IMR-90 (cell line): Measurements from ENCODE around the gene PRKAR1B. TPM values are rescaled to one million over a fixed set of nuclear protein-coding genes. Genes with fewer than 3 reads are reported as not detected.

Source experiments
- ATAC-seq: fragments of 200-7000 bp; cut with Tn5 transposase; 2 replicates; pipeline ENCODE4 v1.9.1; 2020; ENCODE audit warnings: low read depth, mild to moderate bottlenecking, moderate library complexity
- BruUV-seq: library from RNA; stranded (reverse); fragments of 400-500 nt; replicated peaks from 2 replicates; lab custom pipeline; 2021; lab: Mats Ljungman, UMichigan
- CTCF ChIA-PET: fragments of 300-600 bp; formaldehyde crosslinking; extraction: SDS; loops from one replicate; lab custom pipeline; 2021; ENCODE audit warnings: antibody characterized with exemption; lab: Yijun Ruan, JAX
- POLR2A ChIA-PET: fragments of 300-600 bp; sonication (Branson Sonifier 250); formaldehyde crosslinking; loops from one replicate; lab custom pipeline; 2022; ENCODE audit warnings: antibody characterized with exemption; ENCODE audit not compliant: unreplicated experiment; lab: Charles Lee
- DNase-seq: peaks from one replicate; pipeline ENCODE4 v3.0.0; 2013
- H2AFZ ChIP-seq: replicated peaks from 2 replicates; pipeline ENCODE3; 2013; ENCODE audit warnings: low read length, mild to moderate bottlenecking; ENCODE audit not compliant: poor library complexity
- H2AK5ac ChIP-seq: 2 replicates; pipeline ENCODE4 v1.6.1; 2013; ENCODE audit warnings: low read depth, low read length, inconsistent platforms
- H2AK9ac ChIP-seq: replicated peaks from 2 replicates; pipeline ENCODE3; 2013; ENCODE audit warnings: mild to moderate bottlenecking, low read depth, low read length, moderate library complexity; ENCODE audit not compliant: poor library complexity
- H2BK120ac ChIP-seq: 2 replicates; pipeline ENCODE4 v1.6.1; 2013; ENCODE audit warnings: low read depth, low read length, inconsistent platforms
- H2BK15ac ChIP-seq: 3 replicates; pipeline ENCODE4 v1.6.1; 2013; ENCODE audit warnings: low read depth, low read length, inconsistent platforms
- H2BK20ac ChIP-seq: 2 replicates; pipeline ENCODE4 v1.6.1; 2013; ENCODE audit warnings: low read depth, mild to moderate bottlenecking, inconsistent platforms, low read length, moderate library complexity
- H2BK5ac ChIP-seq: 2 replicates; pipeline ENCODE4 v1.6.1; 2013; ENCODE audit warnings: mild to moderate bottlenecking, low read depth, low read length, inconsistent platforms; ENCODE audit not compliant: poor library complexity, severe bottlenecking
- H3K14ac ChIP-seq: replicated peaks from 2 replicates; pipeline ENCODE4 v1.6.1; 2013; ENCODE audit warnings: low read depth, low read length, inconsistent platforms
- H3K18ac ChIP-seq: 2 replicates; pipeline ENCODE4 v1.6.1; 2013; ENCODE audit warnings: low read depth, low read length, control low read depth
- H3K23ac ChIP-seq: 2 replicates; pipeline ENCODE4 v1.6.1; 2013; ENCODE audit warnings: low read depth, low read length, inconsistent platforms
- H3K27ac ChIP-seq: 2 replicates; pipeline ENCODE4 v1.5.1; 2013; ENCODE audit warnings: mild to moderate bottlenecking, control low read depth, low read length; ENCODE audit not compliant: insufficient read depth
- H3K27me3 ChIP-seq: 2 replicates; pipeline ENCODE4 v1.6.1; 2013; ENCODE audit warnings: low read length; ENCODE audit not compliant: control insufficient read depth, insufficient read depth
- H3K36me3 ChIP-seq: 2 replicates; pipeline ENCODE4 v1.6.1; 2013; ENCODE audit warnings: low read length, mixed read lengths; ENCODE audit not compliant: control insufficient read depth, insufficient read depth
- H3K4ac ChIP-seq: 2 replicates; pipeline ENCODE4 v1.6.1; 2013; ENCODE audit warnings: low read depth, low read length, inconsistent platforms
- H3K4me1 ChIP-seq: 2 replicates; pipeline ENCODE4 v1.6.1; 2013; ENCODE audit warnings: low read length, mixed read lengths; ENCODE audit not compliant: control insufficient read depth, insufficient read depth
- H3K4me2 ChIP-seq: 2 replicates; pipeline ENCODE4 v1.6.1; 2013; ENCODE audit warnings: low read depth, mild to moderate bottlenecking, control low read depth, low read length, moderate library complexity
- H3K4me3 ChIP-seq: 2 replicates; pipeline ENCODE4 v1.5.1; 2013; ENCODE audit warnings: low read depth, mild to moderate bottlenecking, control low read depth, low read length, moderate library complexity; ENCODE audit not compliant: insufficient read depth
- H3K56ac ChIP-seq: 2 replicates; pipeline ENCODE4 v1.6.1; 2013; ENCODE audit warnings: low read length, inconsistent platforms; ENCODE audit not compliant: insufficient read depth; ENCODE audit errors: extremely low read depth
- H3K79me1 ChIP-seq, 2 experiments: 2 replicates each; pipeline ENCODE4 v1.6.1; 2013; ENCODE audit warnings: low read length in 2 of 2, inconsistent platforms in 1 of 2, low read depth in 1 of 2
- H3K9ac ChIP-seq: 2 replicates; pipeline ENCODE4 v1.6.1; 2013; ENCODE audit warnings: low read depth, low read length, control low read depth
- H3K9me1 ChIP-seq: 2 replicates; pipeline ENCODE4 v1.6.1; 2013; ENCODE audit warnings: low read length, inconsistent platforms; ENCODE audit not compliant: insufficient read depth
- H3K9me3 ChIP-seq: 2 replicates; pipeline ENCODE4 v1.6.1; 2013; ENCODE audit warnings: low read length; ENCODE audit not compliant: control insufficient read depth, insufficient read depth
- H4K20me1 ChIP-seq: 2 replicates; pipeline ENCODE4 v1.6.1; 2013; ENCODE audit warnings: low read length, inconsistent platforms; ENCODE audit not compliant: insufficient read depth
- H4K5ac ChIP-seq: 2 replicates; pipeline ENCODE4 v1.6.1; 2013; ENCODE audit warnings: mild to moderate bottlenecking, low read depth, low read length, control low read depth
- H4K8ac ChIP-seq, 2 experiments: 2 replicates each; pipeline ENCODE4 v1.6.1; 2013; ENCODE audit warnings: low read depth in 2 of 2, low read length in 2 of 2, control low read depth in 1 of 2, inconsistent platforms in 1 of 2
- H4K91ac ChIP-seq: 2 replicates; pipeline ENCODE4 v1.6.1; 2013; ENCODE audit warnings: low read depth, low read length, inconsistent platforms; ENCODE audit not compliant: insufficient read depth
- BHLHE40 ChIP-seq: fragments of 150-350 bp; IDR thresholded peaks from 2 replicates; pipeline ENCODE4 v1.6.1; 2016; ENCODE audit warnings: mild to moderate bottlenecking, low read depth, low read length
- CEBPB ChIP-seq: IDR thresholded peaks from 2 replicates; pipeline ENCODE4 v1.6.1; 2012; ENCODE audit warnings: low read depth, low read length, improper control_type of control experiment
- CHD1 ChIP-seq: IDR thresholded peaks from 2 replicates; pipeline ENCODE4 v1.6.1; 2012; ENCODE audit warnings: low read depth, low read length, improper control_type of control experiment
- FOS ChIP-seq: fragments of 150-350 bp; IDR thresholded peaks from 2 replicates; pipeline ENCODE4 v1.6.1; 2016; ENCODE audit warnings: low read depth, low read length
- MAZ ChIP-seq: IDR thresholded peaks from 2 replicates; pipeline ENCODE4 v1.6.1; 2012; ENCODE audit warnings: low read depth, mild to moderate bottlenecking, low read length, improper control_type of control experiment, moderate library complexity, borderline replicate concordance
- MXI1 ChIP-seq: IDR thresholded peaks from 2 replicates; pipeline ENCODE4 v1.6.1; 2012; ENCODE audit warnings: low read depth, mild to moderate bottlenecking, low read length, moderate library complexity, borderline replicate concordance
- NFE2L2 ChIP-seq: fragments of 150-350 bp; IDR thresholded peaks from 2 replicates; pipeline ENCODE4 v1.6.1; 2016; ENCODE audit warnings: low read depth, mild to moderate bottlenecking, low read length
- POLR2A ChIP-seq: IDR thresholded peaks from 2 replicates; pipeline ENCODE4 v1.6.1; 2012; ENCODE audit warnings: mild to moderate bottlenecking, low read depth, low read length
- RAD21 ChIP-seq: IDR thresholded peaks from 2 replicates; pipeline ENCODE4 v1.6.1; 2012; ENCODE audit warnings: low read length, improper control_type of control experiment
- RCOR1 ChIP-seq: IDR thresholded peaks from 2 replicates; pipeline ENCODE4 v1.6.1; 2012; ENCODE audit warnings: mild to moderate bottlenecking, low read length, improper control_type of control experiment; ENCODE audit not compliant: insufficient replicate concordance
- RFX5 ChIP-seq: IDR thresholded peaks from 2 replicates; pipeline ENCODE4 v1.8.0; 2012; ENCODE audit warnings: low read depth, mild to moderate bottlenecking, low read length, moderate library complexity
- SMC3 ChIP-seq: fragments of 150-350 bp; IDR thresholded peaks from 2 replicates; pipeline ENCODE4 v1.6.1; 2016; ENCODE audit warnings: low read depth, mild to moderate bottlenecking, antibody characterized with exemption, low read length, moderate library complexity
- WGBS, 2 experiments: methylation state at CpG; one replicate each; pipeline versions ENCODE4 v1.1.5 to v1.1.7; 2013; ENCODE audit warnings: missing lambda C conversion rate in 2 of 2; ENCODE audit not compliant: insufficient read length in 1 of 2; ENCODE audit errors: extremely low coverage in 2 of 2; 5-methylcytosine and 5-hydroxymethylcytosine counted together
- dilution Hi-C: fragments of 300-500 bp; cut with HindIII; formaldehyde crosslinking; loops from one replicate; pipeline ENCODE4 v1.14.3; 2018; ENCODE audit warnings: low sequenced_read_pairs; ENCODE audit not compliant: unreplicated experiment
- in situ Hi-C: fragments of 300-500 bp; cut with MboI; formaldehyde crosslinking; loops from 3 replicates; pipeline ENCODE4 v1.14.3; 2019; ENCODE audit warnings: low sequenced_read_pairs, inconsistent platforms, mixed read lengths
- intact Hi-C: fragments of 100-400 bp; cut with micrococcal nuclease; formaldehyde crosslinking; loops from 2 replicates; pipeline ENCODE4 v1.10.0; 2022
- polyA plus RNA-seq, 3 experiments: library from polyadenylated mRNA; depleted of rRNA; stranded (reverse); fragments of >200 nt; gene quantifications; 2 replicates each; pipeline ENCODE4 v1.2.3, GENCODE V29; 2012; ENCODE audit warnings: low replicate concordance in 1 of 3
- total RNA-seq: library from RNA; depleted of rRNA; stranded (reverse); fragments of >200 nt; gene quantifications from 2 replicates; pipeline ENCODE4 v1.2.3, GENCODE V29; 2012
- TF ChIP-seq, protein P1 (sequence below): fragments of 150-350 bp; IDR thresholded peaks from 2 replicates; pipeline ENCODE4 v1.6.1; 2016; ENCODE audit warnings: low read depth, mild to moderate bottlenecking, low read length, moderate library complexity, borderline replicate concordance
- TF ChIP-seq, protein P2 (sequence below): fragments of 150-350 bp; IDR thresholded peaks from 2 replicates; pipeline ENCODE4 v1.6.1; 2017; ENCODE audit warnings: mild to moderate bottlenecking, antibody characterized with exemption, low read length, low read depth
- TF ChIP-seq, protein P3 (sequence below): conservative IDR thresholded peaks from 2 replicates; pipeline ENCODE4 v1.5.1; 2012; ENCODE audit warnings: mild to moderate bottlenecking, low read depth, low read length, improper control_type of control experiment

The PRKAR1B gene
- total and polyA plus RNA-seq, 2 of the 4 experiments (the other 2 are of a cell fraction) = 15.2 to 20.2 TPM

DNA sequence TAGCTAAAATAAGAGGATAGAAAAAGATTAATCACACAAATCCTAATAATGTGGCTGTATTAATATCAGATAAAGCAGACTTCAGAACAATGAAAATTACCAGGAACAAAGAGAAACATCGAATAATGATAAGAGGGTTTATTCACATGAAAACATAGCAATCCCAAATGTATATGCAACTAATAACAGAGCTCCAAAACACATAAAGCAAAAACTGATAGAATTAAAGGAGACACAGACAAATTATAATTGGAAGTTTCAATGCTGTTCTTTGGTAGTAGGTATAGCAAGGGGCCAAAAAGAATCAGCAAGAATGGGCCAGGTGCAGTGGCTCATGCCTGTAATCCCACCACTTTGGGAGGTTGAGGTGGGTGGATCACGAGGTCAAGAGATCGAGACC lies 24.0 kb downstream of the PRKAR1B start:
- Histone ChIP-seq H2AK9ac (no peak overlapping the region), H3K4ac (no peak overlapping the region), H3K9me1 (peaks cover 5% of the 10 kb centered on the region; the same call in 1 of the 2 replicates), H3K9ac (no peak overlapping the region), H3K79me1 (no peaks in the 10 kb centered on the region), H2BK5ac (no peak overlapping the region), H4K5ac (no peak overlapping the region), H2AFZ (no peak overlapping the region), H3K4me3 (no peak overlapping the region), H3K4me2 (no peak overlapping the region), H3K27ac (no peak overlapping the region), H2BK15ac (no peak overlapping the region), H4K91ac (no peak overlapping the region), H3K36me3 (no peaks in the 10 kb centered on the region; the same call in 1 of the 2 replicates), H2BK120ac (no peak overlapping the region), H2BK20ac (no peak overlapping the region), H2AK5ac (no peak overlapping the region), H3K27me3 (no peaks in the 10 kb centered on the region), H3K14ac (no peak overlapping the region), H4K20me1 (no peaks in the 10 kb centered on the region), H3K4me1 (peaks cover 3% of the 10 kb centered on the region; the same call in 1 of the 2 replicates), H3K9me3 (0 out of 2 replicates have a peak, but pooled peaks cover 3% of the 10 kb centered on the region), H4K8ac (no peak overlapping the region), H3K56ac (no peak overlapping the region), H3K18ac (no peak overlapping the region), H3K23ac (no peak overlapping the region)
- BruUV-seq = no TSS peak
- dilution Hi-C loops = no loop called here
- ATAC-seq (no peak), DNase-seq (no peak)
- TF ChIP-seq FOS (no peak), MXI1 (no peak), POLR2A (no peak), NFE2L2 (no peak), SMC3 (no peak), MAZ (no peak), BHLHE40 (no peak), CEBPB (no peak), RFX5 (no peak), RCOR1 (no peak), CHD1 (no peak), RAD21 (no peak)
- TF ChIP-seq, protein P1, sequence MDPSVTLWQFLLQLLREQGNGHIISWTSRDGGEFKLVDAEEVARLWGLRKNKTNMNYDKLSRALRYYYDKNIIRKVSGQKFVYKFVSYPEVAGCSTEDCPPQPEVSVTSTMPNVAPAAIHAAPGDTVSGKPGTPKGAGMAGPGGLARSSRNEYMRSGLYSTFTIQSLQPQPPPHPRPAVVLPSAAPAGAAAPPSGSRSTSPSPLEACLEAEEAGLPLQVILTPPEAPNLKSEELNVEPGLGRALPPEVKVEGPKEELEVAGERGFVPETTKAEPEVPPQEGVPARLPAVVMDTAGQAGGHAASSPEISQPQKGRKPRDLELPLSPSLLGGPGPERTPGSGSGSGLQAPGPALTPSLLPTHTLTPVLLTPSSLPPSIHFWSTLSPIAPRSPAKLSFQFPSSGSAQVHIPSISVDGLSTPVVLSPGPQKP = no peak
- TF ChIP-seq, protein P2, sequence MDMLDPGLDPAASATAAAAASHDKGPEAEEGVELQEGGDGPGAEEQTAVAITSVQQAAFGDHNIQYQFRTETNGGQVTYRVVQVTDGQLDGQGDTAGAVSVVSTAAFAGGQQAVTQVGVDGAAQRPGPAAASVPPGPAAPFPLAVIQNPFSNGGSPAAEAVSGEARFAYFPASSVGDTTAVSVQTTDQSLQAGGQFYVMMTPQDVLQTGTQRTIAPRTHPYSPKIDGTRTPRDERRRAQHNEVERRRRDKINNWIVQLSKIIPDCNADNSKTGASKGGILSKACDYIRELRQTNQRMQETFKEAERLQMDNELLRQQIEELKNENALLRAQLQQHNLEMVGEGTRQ = no peak
- TF ChIP-seq, protein P3, sequence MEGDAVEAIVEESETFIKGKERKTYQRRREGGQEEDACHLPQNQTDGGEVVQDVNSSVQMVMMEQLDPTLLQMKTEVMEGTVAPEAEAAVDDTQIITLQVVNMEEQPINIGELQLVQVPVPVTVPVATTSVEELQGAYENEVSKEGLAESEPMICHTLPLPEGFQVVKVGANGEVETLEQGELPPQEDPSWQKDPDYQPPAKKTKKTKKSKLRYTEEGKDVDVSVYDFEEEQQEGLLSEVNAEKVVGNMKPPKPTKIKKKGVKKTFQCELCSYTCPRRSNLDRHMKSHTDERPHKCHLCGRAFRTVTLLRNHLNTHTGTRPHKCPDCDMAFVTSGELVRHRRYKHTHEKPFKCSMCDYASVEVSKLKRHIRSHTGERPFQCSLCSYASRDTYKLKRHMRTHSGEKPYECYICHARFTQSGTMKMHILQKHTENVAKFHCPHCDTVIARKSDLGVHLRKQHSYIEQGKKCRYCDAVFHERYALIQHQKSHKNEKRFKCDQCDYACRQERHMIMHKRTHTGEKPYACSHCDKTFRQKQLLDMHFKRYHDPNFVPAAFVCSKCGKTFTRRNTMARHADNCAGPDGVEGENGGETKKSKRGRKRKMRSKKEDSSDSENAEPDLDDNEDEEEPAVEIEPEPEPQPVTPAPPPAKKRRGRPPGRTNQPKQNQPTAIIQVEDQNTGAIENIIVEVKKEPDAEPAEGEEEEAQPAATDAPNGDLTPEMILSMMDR = no peak
- in situ Hi-C loops = no loop called here
- no CpG with 5 or more reads among the region's 3 CpGs for WGBS, 2 experiments
- ChIA-PET CTCF (no interaction called here), POLR2A (no interaction called here)
- intact Hi-C loops = no loop called here
